ENCODE data around the gene RERE.

Gene RERE

GRCh38 chr1:8641377-8641997 lies 176.0 kb downstream of the RERE start:
- TF ChIP-seq FOXP2 (optimal IDR thresholded peaks at IDR 0.05; ENCODE audit: control extremely low read depth, extremely low read length, insufficient read depth): no peak
- TF ChIP-seq POLR2AphosphoS5 (IDR thresholded peaks at IDR 0.05; ENCODE audit: borderline replicate concordance, low read depth, low read length): no peak
- TF ChIP-seq EZH2 (IDR thresholded peaks at IDR 0.05): no peak
- Histone ChIP-seq H3K9me3 (ENCODE audit: low read depth, low read length) (no peaks in the 10 kb centered on the region), H3K27ac (no peak overlapping the region), H3K9ac (ENCODE audit: insufficient read length) (no peak overlapping the region), H3K36me3 (ENCODE audit: insufficient read depth, low read length) (no peaks in the 10 kb centered on the region; the same call in 1 of the 2 replicates), H3K4me3 (no peak overlapping the region)
- no peak for DNase-seq (ENCODE audit: low read depth, low spot score)

- Histone ChIP-seq H3K9me3 (ENCODE audit: low read depth, low read length) (no peaks in the 10 kb centered on the region), H3K4me3 (no peak overlapping the region), H3K36me3 (ENCODE audit: insufficient read depth, low read length) (no peaks in the 10 kb centered on the region; the same call in 1 of the 2 replicates), H3K9ac (ENCODE audit: insufficient read length) (no peak overlapping the region), H3K27ac (no peak overlapping the region)
- no peak for DNase-seq (ENCODE audit: low read depth, low spot score)
- no peak for TF ChIP-seq EZH2 (IDR thresholded peaks at IDR 0.05)
- TF ChIP-seq FOXP2 (optimal IDR thresholded peaks at IDR 0.05; ENCODE audit: control extremely low read depth, extremely low read length, insufficient read depth): no peak
- TF ChIP-seq POLR2AphosphoS5 (IDR thresholded peaks at IDR 0.05; ENCODE audit: borderline replicate concordance, low read depth, low read length): no peak
Observed at GRCh38 chr1:8640950-8641349, 176.5 kb downstream of the RERE start.

GRCh38 chr1:8639148-8639547 lies 178.3 kb downstream of the RERE start:
- Histone ChIP-seq H3K36me3 (ENCODE audit: insufficient read depth, low read length) (no peaks in the 10 kb centered on the region; the same call in 1 of the 2 replicates), H3K9me3 (ENCODE audit: low read depth, low read length) (no peaks in the 10 kb centered on the region), H3K9ac (ENCODE audit: insufficient read length) (no peak overlapping the region), H3K27ac (no peak overlapping the region), H3K4me3 (no peak overlapping the region)
- no peak for TF ChIP-seq FOXP2 (optimal IDR thresholded peaks at IDR 0.05; ENCODE audit: control extremely low read depth, extremely low read length, insufficient read depth)
- TF ChIP-seq EZH2 (IDR thresholded peaks at IDR 0.05): no peak
- no peak for TF ChIP-seq POLR2AphosphoS5 (IDR thresholded peaks at IDR 0.05; ENCODE audit: borderline replicate concordance, low read depth, low read length)
- no peak for DNase-seq (ENCODE audit: low read depth, low spot score)

- Histone ChIP-seq H3K36me3 (ENCODE audit: insufficient read depth, low read length) (no peaks in the 10 kb centered on the region), H3K9me3 (ENCODE audit: low read depth, low read length) (no peaks in the 10 kb centered on the region), H3K27ac (no peak overlapping the region), H3K9ac (ENCODE audit: insufficient read length) (no peak overlapping the region), H3K4me3 (no peak overlapping the region)
- no peak for TF ChIP-seq FOXP2 (optimal IDR thresholded peaks at IDR 0.05; ENCODE audit: control extremely low read depth, extremely low read length, insufficient read depth)
- TF ChIP-seq POLR2AphosphoS5 (IDR thresholded peaks at IDR 0.05; ENCODE audit: borderline replicate concordance, low read depth, low read length): no peak
- TF ChIP-seq EZH2 (IDR thresholded peaks at IDR 0.05): no peak
- DNase-seq (ENCODE audit: low read depth, low spot score): no peak
Observed at GRCh38 chr1:8633741-8634501, 183.5 kb downstream of the RERE start.

GRCh38 chr1:8632102-8632501 lies 185.3 kb downstream of the RERE start:
- H3K4me3 ChIP-seq: no peak overlapping the region
- DNase-seq (ENCODE audit: low read depth, low spot score): no peak
- H3K9me3 ChIP-seq (ENCODE audit: low read depth, low read length): no peaks in the 10 kb centered on the region
- H3K27ac ChIP-seq: no peak overlapping the region
- no peak for TF ChIP-seq POLR2AphosphoS5 (IDR thresholded peaks at IDR 0.05; ENCODE audit: borderline replicate concordance, low read depth, low read length)
- TF ChIP-seq FOXP2 (optimal IDR thresholded peaks at IDR 0.05; ENCODE audit: control extremely low read depth, extremely low read length, insufficient read depth): no peak
- TF ChIP-seq EZH2 (IDR thresholded peaks at IDR 0.05): no peak
- H3K9ac ChIP-seq (ENCODE audit: insufficient read length): no peak overlapping the region
- H3K36me3 ChIP-seq (ENCODE audit: insufficient read depth, low read length): no peaks in the 10 kb centered on the region

- TF ChIP-seq POLR2AphosphoS5 (IDR thresholded peaks at IDR 0.05; ENCODE audit: borderline replicate concordance, low read depth, low read length) (no peak), FOXP2 (optimal IDR thresholded peaks at IDR 0.05; ENCODE audit: control extremely low read depth, extremely low read length, insufficient read depth) (no peak), EZH2 (IDR thresholded peaks at IDR 0.05) (no peak)
Observed at GRCh38 chr1:8631163-8631562, 186.3 kb downstream of the RERE start.

GRCh38 chr1:8629241-8630091 lies 188.0 kb downstream of the RERE start:
- TF ChIP-seq EZH2 (IDR thresholded peaks at IDR 0.05) (no peak), POLR2AphosphoS5 (IDR thresholded peaks at IDR 0.05; ENCODE audit: borderline replicate concordance, low read depth, low read length) (no peak)
- Histone ChIP-seq H3K9ac (ENCODE audit: insufficient read length) (no peak overlapping the region), H3K4me3 (no peak overlapping the region), H3K9me3 (ENCODE audit: low read depth, low read length) (no peaks in the 10 kb centered on the region), H3K27ac (0 out of 2 replicates have a peak overlapping the region, but pooled peaks have one; percentile 11), H3K36me3 (ENCODE audit: insufficient read depth, low read length) (no peaks in the 10 kb centered on the region)
- DNase-seq (ENCODE audit: low read depth, low spot score): no peak

More at GRCh38 chr1:8631163-8631562, 186.3 kb downstream of the RERE start:
- Histone ChIP-seq H3K9ac (ENCODE audit: insufficient read length) (no peak overlapping the region), H3K9me3 (ENCODE audit: low read depth, low read length) (no peaks in the 10 kb centered on the region), H3K36me3 (ENCODE audit: insufficient read depth, low read length) (no peaks in the 10 kb centered on the region), H3K4me3 (no peak overlapping the region), H3K27ac (no peak overlapping the region)
- no peak for DNase-seq (ENCODE audit: low read depth, low spot score)

- no peak for DNase-seq (ENCODE audit: low read depth, low spot score)
- Histone ChIP-seq H3K27ac (peak overlapping the region; percentile 11; the same call in 1 of the 2 replicates), H3K9ac (ENCODE audit: insufficient read length) (no peak overlapping the region), H3K36me3 (ENCODE audit: insufficient read depth, low read length) (no peaks in the 10 kb centered on the region), H3K9me3 (ENCODE audit: low read depth, low read length) (no peaks in the 10 kb centered on the region), H3K4me3 (no peak overlapping the region)
- TF ChIP-seq POLR2AphosphoS5 (IDR thresholded peaks at IDR 0.05; ENCODE audit: borderline replicate concordance, low read depth, low read length) (no peak), FOXP2 (optimal IDR thresholded peaks at IDR 0.05; ENCODE audit: control extremely low read depth, extremely low read length, insufficient read depth) (no peak), EZH2 (IDR thresholded peaks at IDR 0.05) (no peak)
Observed at GRCh38 chr1:8628606-8629005, 188.8 kb downstream of the RERE start.

Data from SK-N-MC (cell line).